Amniotic stem cell (primary cell): ENCODE measurements around the gene VSIR.

Experiments used
- DNase-seq: peaks from one replicate; lab custom pipeline; 2025; lab: John Stamatoyannopoulos, UW

The VSIR gene

GRCh38 chr10:71763352-71764127 lies 9.8 kb downstream of the VSIR start:
- no peak for DNase-seq

- no peak for DNase-seq
These were observed 11.0 kb downstream of the VSIR start for GRCh38 chr10:71762324-71762723.

- no peak for DNase-seq
These were observed 11.7 kb downstream of the VSIR start for GRCh38 chr10:71761541-71762113.

GRCh38 chr10:71761105-71761511 lies 12.2 kb downstream of the VSIR start:
- DNase-seq = no peak

- DNase-seq = no peak
These were observed 15.9 kb downstream of the VSIR start for GRCh38 chr10:71757399-71757922.

- DNase-seq = no peak
These were observed 16.8 kb downstream of the VSIR start for GRCh38 chr10:71756311-71757191.

GRCh38 chr10:71755179-71755879 lies 18.0 kb downstream of the VSIR start:
- DNase-seq = no peak

GRCh38 chr10:71754562-71754961 lies 18.8 kb downstream of the VSIR start:
- DNase-seq = no peak

GRCh38 chr10:71753960-71754505 lies 19.3 kb downstream of the VSIR start:
- DNase-seq = no peak

GRCh38 chr10:71753091-71753959 lies 20.0 kb downstream of the VSIR start:
- no peak for DNase-seq

GRCh38 chr10:71752391-71753090 lies 20.8 kb downstream of the VSIR start:
- no peak for DNase-seq

GRCh38 chr10:71751515-71752224 lies 21.6 kb downstream of the VSIR start:
- DNase-seq = no peak

- DNase-seq = no peak
These were observed 22.3 kb downstream of the VSIR start for GRCh38 chr10:71750986-71751385.

- DNase-seq = no peak
These were observed 23.0 kb downstream of the VSIR start for GRCh38 chr10:71750124-71750841.

GRCh38 chr10:71749396-71749795 lies 23.9 kb downstream of the VSIR start:
- DNase-seq = no peak

GRCh38 chr10:71748671-71749191 lies 24.6 kb downstream of the VSIR start:
- no peak for DNase-seq

- DNase-seq = no peak
These were observed 25.5 kb downstream of the VSIR start for GRCh38 chr10:71747551-71748523.
